CD4-positive, alpha-beta T cell (primary cell): Measurements from ENCODE around the gene ZBTB17. TPM values are rescaled to one million over a fixed set of nuclear protein-coding genes. Genes with fewer than 3 reads are reported as not detected.

Experiments
- ATAC-seq: fragments of 200-7000 bp; cut with Tn5 transposase; one replicate; pipeline ENCODE4 v1.10.0; 2022; ENCODE audit warnings: mild to moderate bottlenecking; ENCODE audit not compliant: poor library complexity
- CTCF ChIA-PET: fragments of 350-600 bp; sonication (Branson Sonifier 250); formaldehyde crosslinking; loops from one replicate; lab custom pipeline; 2021; ENCODE audit warnings: antibody characterized with exemption, inconsistent platforms; lab: Charles Lee
- POLR2A ChIA-PET: fragments of 350-600 bp; sonication (Branson Sonifier 250); formaldehyde crosslinking; loops from one replicate; lab custom pipeline; 2021; ENCODE audit warnings: antibody characterized with exemption, inconsistent platforms; lab: Charles Lee
- DNase-seq, 14 experiments: peaks; one replicate each; pipeline ENCODE4 v3.0.0-alpha.2; 2013 to 2020; ENCODE audit warnings: mixed read lengths in 2 of 14
- H3K27ac ChIP-seq, 2 donors: one replicate each; pipeline versions ENCODE4 v1.5.1 to v1.7.0; 2013; ENCODE audit warnings: low read length in 2 of 2, low read depth in 1 of 2, mild to moderate bottlenecking in 1 of 2
- H3K27me3 ChIP-seq, 2 experiments: 1 replicate in 1 of 2; 2 replicates in 1 of 2; pipeline versions ENCODE4 v1.6.1 to v1.7.0; 2013; ENCODE audit warnings: low read length in 2 of 2, control low read depth in 1 of 2, mild to moderate bottlenecking in 1 of 2, moderate library complexity in 1 of 2; ENCODE audit not compliant: insufficient read depth in 2 of 2, control insufficient read depth in 1 of 2
- H3K36me3 ChIP-seq: one replicate; pipeline ENCODE4 v1.6.1; 2013; ENCODE audit warnings: low read length, control low read depth; ENCODE audit not compliant: insufficient read depth
- H3K4me1 ChIP-seq: one replicate; pipeline ENCODE4 v1.6.1; 2013; ENCODE audit warnings: low read length, control low read depth; ENCODE audit not compliant: insufficient read depth
- H3K4me3 ChIP-seq: one replicate; pipeline ENCODE4 v1.5.1; 2013; ENCODE audit warnings: mild to moderate bottlenecking, low read length, moderate library complexity
- H3K9me3 ChIP-seq, 2 experiments: 1 replicate in 1 of 2; 2 replicates in 1 of 2; pipeline versions ENCODE4 v1.6.1 to v1.7.0; 2013; ENCODE audit warnings: low read length in 2 of 2, mild to moderate bottlenecking in 2 of 2, control low read depth in 1 of 2, moderate library complexity in 1 of 2; ENCODE audit not compliant: control insufficient read depth in 1 of 2, insufficient read depth in 1 of 2
- H3K27ac Mint-ChIP-seq: one replicate; pipeline ENCODE4 v1.8.0; 2020; ENCODE audit warnings: mixed read lengths
- H3K27me3 Mint-ChIP-seq: one replicate; pipeline ENCODE4 v1.8.0; 2021; ENCODE audit warnings: mixed read lengths
- H3K36me3 Mint-ChIP-seq: one replicate; pipeline ENCODE4 v1.8.0; 2021; ENCODE audit warnings: low read depth, mixed read lengths
- H3K4me1 Mint-ChIP-seq: one replicate; pipeline ENCODE4 v1.8.0; 2021; ENCODE audit warnings: low read depth, mixed read lengths
- H3K4me3 Mint-ChIP-seq: one replicate; pipeline ENCODE4 v1.8.0; 2020; ENCODE audit warnings: mild to moderate bottlenecking, mixed read lengths
- H3K9me3 Mint-ChIP-seq: one replicate; pipeline ENCODE4 v1.8.0; 2020; ENCODE audit warnings: mixed read lengths
- intact Hi-C, 2 experiments: fragments of 100-400 bp; cut with DNase I in 1 of 2; cut with micrococcal nuclease in 1 of 2; formaldehyde crosslinking; loops; one replicate each; pipeline versions ENCODE4 v1.15.1 to v1.9.0; 2023 to 2025; cut with DNase I, micrococcal nuclease
- polyA plus RNA-seq, 2 donors: library from polyadenylated mRNA; unstranded; fragments of 120-200 nt; gene quantifications; one replicate each; pipeline ENCODE4 v1.2.1, GENCODE V29; 2013
- total RNA-seq, 174 experiments: library from RNA in 2 of 174; stranded (reverse) in 2 of 174; gene quantifications; one replicate each; pipeline ENCODE4 v1.2.3 and lab custom pipeline; 2021 to 2026
- TF ChIP-seq, protein P1 (sequence below): fragments of 200-600 bp; IDR thresholded peaks from one replicate; pipeline ENCODE4 v1.8.0; 2022; ENCODE audit warnings: antibody characterized with exemption, mild to moderate bottlenecking

The ZBTB17 gene
- total RNA-seq: 10 to 100 TPM; 70.2 to 78.1 TPM
- polyA plus RNA-seq (2013, experiment 1 of 2): 30.7 TPM
- polyA plus RNA-seq (2013, experiment 2 of 2): 40.9 TPM
- total RNA-seq (lab: John Stamatoyannopoulos, UW): 37.7 to 103 (median 57.9) reads per million in 172 experiments

DNA sequence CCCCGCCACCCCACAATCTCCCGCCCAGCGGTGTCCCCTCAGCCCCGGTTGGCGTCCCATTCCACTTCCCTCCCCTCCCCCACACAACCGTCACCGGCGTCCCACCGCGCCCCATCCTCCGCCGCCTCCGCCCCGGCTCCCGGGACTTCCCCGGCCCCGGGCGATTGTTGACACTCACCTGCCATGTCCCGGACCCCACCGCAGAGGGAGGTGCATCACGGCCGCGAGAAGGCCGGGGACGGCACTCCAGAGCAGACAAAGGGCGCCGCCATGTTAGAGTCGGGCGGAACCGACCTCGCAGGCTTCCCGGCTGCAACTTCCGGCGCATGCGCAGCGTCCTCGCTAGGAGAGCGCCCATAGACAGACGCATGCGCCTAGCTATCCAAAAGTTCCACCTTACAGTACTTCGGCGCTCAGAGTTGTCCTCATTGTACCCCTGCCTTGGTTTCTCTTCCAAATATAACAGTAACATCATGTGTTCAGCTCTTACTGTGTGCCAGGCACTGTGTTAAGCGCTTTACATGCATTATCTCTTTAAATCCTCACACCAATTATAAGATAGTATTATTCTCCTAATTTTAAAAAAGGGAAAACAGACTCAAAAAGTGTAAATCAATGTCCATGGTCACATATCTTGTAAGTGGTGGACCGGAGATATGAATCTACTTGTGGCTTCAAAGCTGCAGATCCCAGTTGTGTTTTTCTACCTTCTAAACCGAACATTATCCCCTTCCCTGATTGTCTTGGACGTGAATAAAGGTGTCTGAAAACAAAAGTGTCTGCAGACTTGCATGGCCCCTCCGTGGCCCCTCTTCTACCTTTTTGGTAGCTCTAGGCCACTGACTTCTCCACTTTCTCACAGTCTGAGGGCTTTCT lies at the start of gene ZBTB17:
Gene ZBTB17, minus strand, starts transcription at position 297 of the 876 bp plus-strand sequence. CDS start 27,606 bp downstream, outside the sequence.
- Histone ChIP-seq H3K4me3 (peak within 1 kb of the TSS; percentile 91), H3K27ac (peak within 1 kb of the TSS; percentile 67 to 70), H3K9me3 (no peaks in the 10 kb centered on the region), H3K4me1 (peaks cover 37% of the 10 kb centered on the region), H3K27me3 (no peaks in the 10 kb centered on the region), H3K36me3 (peaks cover 15% of the 10 kb centered on the region)
- Mint-ChIP-seq H3K27ac (peak within 1 kb of the TSS; percentile 92), H3K4me1 (peaks cover 34% of the 10 kb centered on the region), H3K36me3 (peaks cover 32% of the 10 kb centered on the region), H3K4me3 (peak within 1 kb of the TSS; percentile 99), H3K27me3 (no peaks in the 10 kb centered on the region), H3K9me3 (no peaks in the 10 kb centered on the region)
- ChIA-PET CTCF (interaction anchor here (0.9 to 2.0 kb wide), 8 partner anchors 18 to 172 kb away, joined by 3 to 10 read pairs (median 4); partner anchors contain the start of gene SPEN), POLR2A (interaction anchor here (0.5 to 3.0 kb wide), 12 partner anchors 9 to 464 kb away, joined by 3 to 29 read pairs (median 4); partner anchors contain the start of genes NECAP2 and SPEN)
- TF ChIP-seq, protein P1, sequence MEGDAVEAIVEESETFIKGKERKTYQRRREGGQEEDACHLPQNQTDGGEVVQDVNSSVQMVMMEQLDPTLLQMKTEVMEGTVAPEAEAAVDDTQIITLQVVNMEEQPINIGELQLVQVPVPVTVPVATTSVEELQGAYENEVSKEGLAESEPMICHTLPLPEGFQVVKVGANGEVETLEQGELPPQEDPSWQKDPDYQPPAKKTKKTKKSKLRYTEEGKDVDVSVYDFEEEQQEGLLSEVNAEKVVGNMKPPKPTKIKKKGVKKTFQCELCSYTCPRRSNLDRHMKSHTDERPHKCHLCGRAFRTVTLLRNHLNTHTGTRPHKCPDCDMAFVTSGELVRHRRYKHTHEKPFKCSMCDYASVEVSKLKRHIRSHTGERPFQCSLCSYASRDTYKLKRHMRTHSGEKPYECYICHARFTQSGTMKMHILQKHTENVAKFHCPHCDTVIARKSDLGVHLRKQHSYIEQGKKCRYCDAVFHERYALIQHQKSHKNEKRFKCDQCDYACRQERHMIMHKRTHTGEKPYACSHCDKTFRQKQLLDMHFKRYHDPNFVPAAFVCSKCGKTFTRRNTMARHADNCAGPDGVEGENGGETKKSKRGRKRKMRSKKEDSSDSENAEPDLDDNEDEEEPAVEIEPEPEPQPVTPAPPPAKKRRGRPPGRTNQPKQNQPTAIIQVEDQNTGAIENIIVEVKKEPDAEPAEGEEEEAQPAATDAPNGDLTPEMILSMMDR: no peak
- ATAC-seq (peak; percentile 92), DNase-seq (peak; percentile 91 to 99 (median 94))
- intact Hi-C loops: loop anchor here in 1 of 2 experiments (2.0 to 10.0 kb wide), 6 partner anchors 124 to 1079 kb away; partner anchors contain the start of genes DDI2, SDHB and SZRD1

DNA sequence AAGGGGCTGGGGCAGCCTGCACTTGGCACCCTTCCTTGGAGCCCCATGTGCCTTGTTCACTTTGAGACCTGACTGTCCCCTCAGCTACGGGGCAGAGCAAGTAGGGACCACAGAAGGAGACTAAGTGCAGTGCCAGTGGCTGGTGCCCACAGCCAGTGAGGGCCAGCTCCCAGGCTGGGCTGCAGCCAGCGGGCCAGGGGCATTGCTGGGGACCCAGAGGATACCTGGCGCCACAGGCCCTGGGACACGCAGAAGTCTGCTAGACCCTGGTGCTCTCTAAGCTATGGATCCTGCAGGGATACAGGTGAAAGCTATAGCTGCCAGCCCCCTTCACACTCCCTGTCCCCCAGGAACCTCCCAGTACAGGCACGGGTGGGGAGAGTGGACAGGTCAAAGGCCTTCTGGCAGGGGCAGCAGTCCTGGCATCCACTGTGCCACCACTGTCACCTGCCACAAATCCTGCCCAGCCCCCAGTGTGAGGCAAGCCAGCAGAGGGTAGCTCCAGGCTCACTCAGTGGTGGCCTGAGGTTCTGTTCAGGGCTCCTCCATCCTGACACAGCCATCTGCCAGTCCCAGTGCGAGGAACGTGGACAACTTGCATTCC lies 47.3 kb upstream of the ZBTB17 start:
- no peaks in the 10 kb centered on the region for H3K4me1 Mint-ChIP-seq
- H3K36me3 ChIP-seq: no peaks in the 10 kb centered on the region
- ChIA-PET CTCF (no interaction called here), POLR2A (no interaction called here)
- peaks cover under 1 to 5% of the 10 kb centered on the region in 2 experiments for H3K27me3 ChIP-seq
- DNase-seq: no peak
- peaks cover 14% of the 10 kb centered on the region for H3K27me3 Mint-ChIP-seq
- H3K9me3 ChIP-seq: peaks cover 0 to under 1% of the 10 kb centered on the region in 2 experiments
- intact Hi-C loops: no loop called here
- no peaks in the 10 kb centered on the region for H3K36me3 Mint-ChIP-seq
- ATAC-seq: no peak
- no peak overlapping the region for H3K4me3 ChIP-seq
- H3K4me3 Mint-ChIP-seq: no peak overlapping the region
- no peak overlapping the region for H3K27ac Mint-ChIP-seq
- TF ChIP-seq, protein P1: no peak
- no peaks in the 10 kb centered on the region for H3K9me3 Mint-ChIP-seq
- H3K4me1 ChIP-seq: peaks cover 11% of the 10 kb centered on the region
- H3K27ac ChIP-seq: no peak overlapping the region

DNA sequence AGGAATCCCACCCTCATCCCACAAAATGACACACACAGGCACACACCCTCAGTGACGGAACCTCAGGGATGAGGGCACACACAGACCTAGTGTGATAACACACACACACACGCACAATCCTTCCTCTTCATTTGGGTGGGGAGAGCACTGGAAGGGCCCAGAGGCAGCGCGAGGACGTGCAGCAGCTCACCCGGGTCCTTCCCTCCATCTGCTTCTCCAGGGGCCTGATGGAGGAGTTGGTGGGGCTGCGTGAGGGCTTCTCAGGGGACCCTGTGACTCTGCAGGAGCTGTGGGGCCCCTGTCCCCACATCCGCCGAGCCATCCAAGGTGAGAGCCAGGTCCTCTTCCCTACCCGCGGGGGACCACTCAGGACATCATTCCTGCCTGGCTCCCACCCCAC lies 46.5 kb upstream of the ZBTB17 start:
- H3K36me3 ChIP-seq: no peaks in the 10 kb centered on the region
- ChIA-PET POLR2A (no interaction called here), CTCF (no interaction called here)
- TF ChIP-seq, protein P1: no peak
- H3K27ac ChIP-seq: no peak overlapping the region
- H3K4me1 Mint-ChIP-seq: no peaks in the 10 kb centered on the region
- ATAC-seq (no peak), DNase-seq (no peak)
- peaks cover 9% of the 10 kb centered on the region for H3K27me3 Mint-ChIP-seq
- no peak overlapping the region for H3K4me3 Mint-ChIP-seq
- H3K27me3 ChIP-seq: no peaks in the 10 kb centered on the region
- H3K9me3 ChIP-seq: no peaks in the 10 kb centered on the region
- no peak overlapping the region for H3K27ac Mint-ChIP-seq
- H3K36me3 Mint-ChIP-seq: no peaks in the 10 kb centered on the region
- intact Hi-C loops: no loop called here
- peaks cover 10% of the 10 kb centered on the region for H3K4me1 ChIP-seq
- no peak overlapping the region for H3K4me3 ChIP-seq
- no peaks in the 10 kb centered on the region for H3K9me3 Mint-ChIP-seq
